Measurements from ENCODE around the gene NPHP4. TPM values are rescaled to one million over a fixed set of nuclear protein-coding genes. Genes with fewer than 3 reads are reported as not detected.

Gene NPHP4
- total and polyA plus RNA-seq, 4 donors = 1.7 to 5.6 (median 3.5) TPM

DNA sequence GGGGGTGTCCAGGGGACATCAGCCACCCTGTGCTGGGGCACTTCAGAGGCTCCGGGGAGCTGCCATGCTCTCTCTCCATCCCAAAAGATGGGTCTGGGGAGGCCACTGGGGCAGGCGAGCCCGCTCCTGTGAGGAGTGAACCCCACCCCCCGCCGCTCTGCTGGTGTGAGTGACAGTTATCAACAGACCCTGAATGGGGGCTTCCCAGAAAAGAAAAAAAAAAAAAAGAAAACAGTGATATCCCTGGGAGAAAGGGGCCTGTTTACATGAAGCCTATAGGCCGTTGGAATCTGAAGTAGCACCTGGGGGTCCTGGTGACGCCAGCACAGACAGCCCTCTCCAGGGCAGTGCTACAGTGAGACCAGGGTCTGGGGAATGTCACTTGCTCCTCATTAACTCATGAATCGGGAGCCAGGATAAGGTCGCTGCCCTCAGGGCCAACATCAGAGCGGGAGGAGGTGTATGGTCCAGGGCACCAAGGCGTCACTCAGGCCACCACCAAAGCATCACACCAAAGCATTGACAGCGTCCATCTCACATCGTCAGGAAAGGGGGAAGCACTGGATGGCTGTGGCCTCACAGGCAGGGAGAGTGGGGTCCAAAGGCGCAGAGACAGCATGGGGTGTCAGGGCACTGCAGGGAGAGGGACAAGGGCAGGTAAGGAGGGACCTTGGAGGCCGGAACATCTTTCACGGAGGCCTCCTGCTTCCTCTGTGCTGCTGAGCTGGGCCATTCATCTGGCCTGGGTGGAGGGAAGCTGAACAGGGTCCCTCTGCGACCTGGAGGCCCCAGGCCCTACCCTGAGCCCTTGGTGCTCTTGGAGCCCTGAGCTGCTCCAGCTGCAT lies 8.4 kb upstream of the NPHP4 start:
- Histone ChIP-seq H3K27me3 (ENCODE audit: control insufficient read depth in 4 of 4, insufficient read depth in 4 of 4, low read length in 3 of 4) (no peaks in the 10 kb centered on the region), H3K36me3 (ENCODE audit: control insufficient read depth in 4 of 4, insufficient read depth in 3 of 4, low read depth in 1 of 4, low read length in 3 of 4) (no peaks in the 10 kb centered on the region), H3K9ac (ENCODE audit: low read depth in 1 of 2, low read length in 2 of 2) (no peak overlapping the region), H3K9me3 (ENCODE audit: control insufficient read depth in 4 of 4, low read length in 3 of 4) (no peaks in the 10 kb centered on the region), H3K4me1 (ENCODE audit: control insufficient read depth in 4 of 4, insufficient read depth in 4 of 4, low read length in 3 of 4) (no peaks in the 10 kb centered on the region), H3K27ac (ENCODE audit: low read depth in 1 of 2, low read length in 2 of 2) (no peak overlapping the region), H3K4me3 (ENCODE audit: low read depth in 1 of 3, low read length in 3 of 3) (no peak overlapping the region)
- 88% methylated on average over 17 of the region's 17 CpGs for WGBS
- TF ChIP-seq RAD21 (IDR thresholded peaks at IDR 0.05) = no peak
- TF ChIP-seq RXRA (IDR thresholded peaks at IDR 0.05) = no peak
- TF ChIP-seq, protein P1, sequence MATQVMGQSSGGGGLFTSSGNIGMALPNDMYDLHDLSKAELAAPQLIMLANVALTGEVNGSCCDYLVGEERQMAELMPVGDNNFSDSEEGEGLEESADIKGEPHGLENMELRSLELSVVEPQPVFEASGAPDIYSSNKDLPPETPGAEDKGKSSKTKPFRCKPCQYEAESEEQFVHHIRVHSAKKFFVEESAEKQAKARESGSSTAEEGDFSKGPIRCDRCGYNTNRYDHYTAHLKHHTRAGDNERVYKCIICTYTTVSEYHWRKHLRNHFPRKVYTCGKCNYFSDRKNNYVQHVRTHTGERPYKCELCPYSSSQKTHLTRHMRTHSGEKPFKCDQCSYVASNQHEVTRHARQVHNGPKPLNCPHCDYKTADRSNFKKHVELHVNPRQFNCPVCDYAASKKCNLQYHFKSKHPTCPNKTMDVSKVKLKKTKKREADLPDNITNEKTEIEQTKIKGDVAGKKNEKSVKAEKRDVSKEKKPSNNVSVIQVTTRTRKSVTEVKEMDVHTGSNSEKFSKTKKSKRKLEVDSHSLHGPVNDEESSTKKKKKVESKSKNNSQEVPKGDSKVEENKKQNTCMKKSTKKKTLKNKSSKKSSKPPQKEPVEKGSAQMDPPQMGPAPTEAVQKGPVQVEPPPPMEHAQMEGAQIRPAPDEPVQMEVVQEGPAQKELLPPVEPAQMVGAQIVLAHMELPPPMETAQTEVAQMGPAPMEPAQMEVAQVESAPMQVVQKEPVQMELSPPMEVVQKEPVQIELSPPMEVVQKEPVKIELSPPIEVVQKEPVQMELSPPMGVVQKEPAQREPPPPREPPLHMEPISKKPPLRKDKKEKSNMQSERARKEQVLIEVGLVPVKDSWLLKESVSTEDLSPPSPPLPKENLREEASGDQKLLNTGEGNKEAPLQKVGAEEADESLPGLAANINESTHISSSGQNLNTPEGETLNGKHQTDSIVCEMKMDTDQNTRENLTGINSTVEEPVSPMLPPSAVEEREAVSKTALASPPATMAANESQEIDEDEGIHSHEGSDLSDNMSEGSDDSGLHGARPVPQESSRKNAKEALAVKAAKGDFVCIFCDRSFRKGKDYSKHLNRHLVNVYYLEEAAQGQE (IDR thresholded peaks at IDR 0.05) = no peak
- TF ChIP-seq, protein P2, sequence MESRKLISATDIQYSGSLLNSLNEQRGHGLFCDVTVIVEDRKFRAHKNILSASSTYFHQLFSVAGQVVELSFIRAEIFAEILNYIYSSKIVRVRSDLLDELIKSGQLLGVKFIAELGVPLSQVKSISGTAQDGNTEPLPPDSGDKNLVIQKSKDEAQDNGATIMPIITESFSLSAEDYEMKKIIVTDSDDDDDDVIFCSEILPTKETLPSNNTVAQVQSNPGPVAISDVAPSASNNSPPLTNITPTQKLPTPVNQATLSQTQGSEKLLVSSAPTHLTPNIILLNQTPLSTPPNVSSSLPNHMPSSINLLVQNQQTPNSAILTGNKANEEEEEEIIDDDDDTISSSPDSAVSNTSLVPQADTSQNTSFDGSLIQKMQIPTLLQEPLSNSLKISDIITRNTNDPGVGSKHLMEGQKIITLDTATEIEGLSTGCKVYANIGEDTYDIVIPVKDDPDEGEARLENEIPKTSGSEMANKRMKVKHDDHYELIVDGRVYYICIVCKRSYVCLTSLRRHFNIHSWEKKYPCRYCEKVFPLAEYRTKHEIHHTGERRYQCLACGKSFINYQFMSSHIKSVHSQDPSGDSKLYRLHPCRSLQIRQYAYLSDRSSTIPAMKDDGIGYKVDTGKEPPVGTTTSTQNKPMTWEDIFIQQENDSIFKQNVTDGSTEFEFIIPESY (IDR thresholded peaks at IDR 0.05) = no peak
- TF ChIP-seq FOXA2 (IDR thresholded peaks at IDR 0.05) = no peak
- TF ChIP-seq GABPA (IDR thresholded peaks at IDR 0.05 in 1 of 2, conservative IDR thresholded peaks at IDR 0.05 in 1 of 2) = no peak
- TF ChIP-seq, protein P3, sequence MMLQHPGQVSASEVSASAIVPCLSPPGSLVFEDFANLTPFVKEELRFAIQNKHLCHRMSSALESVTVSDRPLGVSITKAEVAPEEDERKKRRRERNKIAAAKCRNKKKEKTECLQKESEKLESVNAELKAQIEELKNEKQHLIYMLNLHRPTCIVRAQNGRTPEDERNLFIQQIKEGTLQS (IDR thresholded peaks at IDR 0.05) = no peak
- no peak for TF ChIP-seq FOXA1 (IDR thresholded peaks at IDR 0.05)
- no peak for TF ChIP-seq EGR1 (IDR thresholded peaks at IDR 0.05; ENCODE audit: low read depth in 2 of 2)
- TF ChIP-seq NR2F2 (IDR thresholded peaks at IDR 0.05) = no peak
- no peak for TF ChIP-seq SP1 (IDR thresholded peaks at IDR 0.05)
- TF ChIP-seq JUND (IDR thresholded peaks at IDR 0.05) = no peak
- no peak for TF ChIP-seq HNF4A (conservative IDR thresholded peaks at IDR 0.05)
- no peak for DNase-seq (ENCODE audit: low spot score)

DNA sequence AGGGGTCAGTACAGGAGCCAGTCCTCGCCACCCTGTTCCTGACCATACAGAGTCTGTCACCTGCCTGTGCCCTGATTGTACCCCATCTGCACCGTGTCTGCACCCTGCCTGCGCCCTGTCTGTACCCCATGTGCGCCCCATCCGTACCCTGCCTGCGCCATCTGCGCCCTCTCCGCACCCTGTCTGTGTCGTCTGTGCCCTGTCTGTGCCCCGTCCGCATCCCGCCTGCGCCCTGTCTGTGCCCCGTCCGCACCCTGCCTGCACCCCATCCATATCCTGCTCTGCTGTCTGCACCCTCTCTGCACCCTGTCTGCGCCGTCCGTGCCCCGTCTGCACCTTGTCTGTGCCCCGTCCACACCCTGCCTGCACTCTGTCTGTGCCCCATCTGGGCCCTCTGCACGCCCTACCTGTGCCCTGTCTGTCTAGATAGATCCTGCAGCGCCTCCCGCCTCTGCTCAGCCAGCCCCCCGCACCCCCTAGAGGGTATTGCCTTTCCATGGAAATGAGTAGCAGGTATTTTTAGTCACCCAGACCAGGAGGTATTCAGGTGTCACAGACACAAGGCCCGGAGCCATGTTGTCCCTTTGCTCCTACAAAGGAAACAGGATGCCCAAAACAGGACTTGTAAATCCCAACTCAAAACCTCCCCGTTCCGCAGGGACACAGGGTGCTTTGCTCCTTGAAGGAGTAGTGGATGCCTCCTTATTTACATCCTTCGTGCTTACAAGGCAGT lies 7.7 kb upstream of the NPHP4 start:
- 93% methylated on average over 28 of the region's 28 CpGs for WGBS
- Histone ChIP-seq H3K9ac (ENCODE audit: low read depth in 1 of 2, low read length in 2 of 2) (no peak overlapping the region), H3K36me3 (ENCODE audit: control insufficient read depth in 4 of 4, insufficient read depth in 3 of 4, low read depth in 1 of 4, low read length in 3 of 4) (no peaks in the 10 kb centered on the region), H3K4me3 (ENCODE audit: low read depth in 1 of 3, low read length in 3 of 3) (no peak overlapping the region), H3K9me3 (ENCODE audit: control insufficient read depth in 4 of 4, low read length in 3 of 4) (no peaks in the 10 kb centered on the region), H3K27me3 (ENCODE audit: control insufficient read depth in 4 of 4, insufficient read depth in 4 of 4, low read length in 3 of 4) (no peaks in the 10 kb centered on the region), H3K4me1 (ENCODE audit: control insufficient read depth in 4 of 4, insufficient read depth in 4 of 4, low read length in 3 of 4) (no peaks in the 10 kb centered on the region), H3K27ac (ENCODE audit: low read depth in 1 of 2, low read length in 2 of 2) (no peak overlapping the region)
- TF ChIP-seq JUND (IDR thresholded peaks at IDR 0.05) (no peak), NR2F2 (IDR thresholded peaks at IDR 0.05) (no peak), RXRA (IDR thresholded peaks at IDR 0.05) (no peak), EGR1 (IDR thresholded peaks at IDR 0.05; ENCODE audit: low read depth in 2 of 2) (no peak), GABPA (IDR thresholded peaks at IDR 0.05 in 1 of 2, conservative IDR thresholded peaks at IDR 0.05 in 1 of 2) (no peak), TAF1 (conservative IDR thresholded peaks at IDR 0.05) (no peak), HNF4A (conservative IDR thresholded peaks at IDR 0.05) (no peak), SP1 (IDR thresholded peaks at IDR 0.05) (no peak), FOXA1 (IDR thresholded peaks at IDR 0.05) (no peak)
- TF ChIP-seq, protein P4, sequence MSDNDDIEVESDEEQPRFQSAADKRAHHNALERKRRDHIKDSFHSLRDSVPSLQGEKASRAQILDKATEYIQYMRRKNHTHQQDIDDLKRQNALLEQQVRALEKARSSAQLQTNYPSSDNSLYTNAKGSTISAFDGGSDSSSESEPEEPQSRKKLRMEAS (IDR thresholded peaks at IDR 0.05) = no peak
- TF ChIP-seq, protein P1 (IDR thresholded peaks at IDR 0.05) = no peak
- TF ChIP-seq, protein P5, sequence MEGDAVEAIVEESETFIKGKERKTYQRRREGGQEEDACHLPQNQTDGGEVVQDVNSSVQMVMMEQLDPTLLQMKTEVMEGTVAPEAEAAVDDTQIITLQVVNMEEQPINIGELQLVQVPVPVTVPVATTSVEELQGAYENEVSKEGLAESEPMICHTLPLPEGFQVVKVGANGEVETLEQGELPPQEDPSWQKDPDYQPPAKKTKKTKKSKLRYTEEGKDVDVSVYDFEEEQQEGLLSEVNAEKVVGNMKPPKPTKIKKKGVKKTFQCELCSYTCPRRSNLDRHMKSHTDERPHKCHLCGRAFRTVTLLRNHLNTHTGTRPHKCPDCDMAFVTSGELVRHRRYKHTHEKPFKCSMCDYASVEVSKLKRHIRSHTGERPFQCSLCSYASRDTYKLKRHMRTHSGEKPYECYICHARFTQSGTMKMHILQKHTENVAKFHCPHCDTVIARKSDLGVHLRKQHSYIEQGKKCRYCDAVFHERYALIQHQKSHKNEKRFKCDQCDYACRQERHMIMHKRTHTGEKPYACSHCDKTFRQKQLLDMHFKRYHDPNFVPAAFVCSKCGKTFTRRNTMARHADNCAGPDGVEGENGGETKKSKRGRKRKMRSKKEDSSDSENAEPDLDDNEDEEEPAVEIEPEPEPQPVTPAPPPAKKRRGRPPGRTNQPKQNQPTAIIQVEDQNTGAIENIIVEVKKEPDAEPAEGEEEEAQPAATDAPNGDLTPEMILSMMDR (IDR thresholded peaks at IDR 0.05; ENCODE audit: low read depth, low read length, missing input control) = no peak
- TF ChIP-seq, protein P3 (IDR thresholded peaks at IDR 0.05) = no peak
- no peak for DNase-seq (ENCODE audit: low spot score)

Measured in liver (tissue), 9 donors.